PFSK-1 (cell line): ENCODE results near the gene DRC3.

ENCODE experiments used
- POLR2AphosphoS5 ChIP-seq: IDR thresholded peaks from 2 replicates; pipeline ENCODE4 v1.6.1; 2012; ENCODE audit warnings: low read depth, mild to moderate bottlenecking, control low read depth, low read length, moderate library complexity
- REST ChIP-seq, 2 experiments: IDR thresholded peaks; 2 replicates each; pipeline versions ENCODE4 v1.6.1 to v1.8.0; 2011 to 2012; ENCODE audit warnings: low read depth in 2 of 2, low read length in 2 of 2, control low read depth in 1 of 2, inconsistent platforms in 1 of 2, mild to moderate bottlenecking in 1 of 2, moderate library complexity in 1 of 2; ENCODE audit not compliant: insufficient read depth in 1 of 2
- SIN3A ChIP-seq: IDR thresholded peaks from 2 replicates; pipeline ENCODE4 v1.6.1; 2012; ENCODE audit warnings: mild to moderate bottlenecking, low read length, moderate library complexity, borderline replicate concordance; ENCODE audit not compliant: insufficient read depth
- TAF1 ChIP-seq: IDR thresholded peaks from 2 replicates; pipeline ENCODE4 v1.6.1; 2012; ENCODE audit warnings: low read length, control low read depth, borderline replicate concordance; ENCODE audit not compliant: insufficient read depth

- TF ChIP-seq SIN3A (no peak), TAF1 (no peak), REST (IDR thresholded peaks at IDR 0.05; ENCODE audit: insufficient read depth in 1 of 2, low read depth in 2 of 2, low read length in 2 of 2) (no peak), POLR2AphosphoS5 (no peak)
These were observed 92.9 kb downstream of the DRC3 start for GRCh38 chr17:18065546-18065945.
